GM18520 (cell line): ENCODE results near the gene CCDC184.
"Not testable (repeated sequence)": the region's sequence is repeated elsewhere in the genome, so short reads cannot be mapped to it uniquely, and the experiment has no call there.

Experiments
- ATAC-seq: cut with Tn5 transposase; IDR thresholded peaks from one replicate; pipeline ENCODE4 v1.9.1; 2021; ENCODE audit not compliant: unreplicated experiment

Gene CCDC184

GRCh38 chr12:48201516-48201915, 18.1 kb downstream of the CCDC184 start:
- no peak for ATAC-seq

DNA sequence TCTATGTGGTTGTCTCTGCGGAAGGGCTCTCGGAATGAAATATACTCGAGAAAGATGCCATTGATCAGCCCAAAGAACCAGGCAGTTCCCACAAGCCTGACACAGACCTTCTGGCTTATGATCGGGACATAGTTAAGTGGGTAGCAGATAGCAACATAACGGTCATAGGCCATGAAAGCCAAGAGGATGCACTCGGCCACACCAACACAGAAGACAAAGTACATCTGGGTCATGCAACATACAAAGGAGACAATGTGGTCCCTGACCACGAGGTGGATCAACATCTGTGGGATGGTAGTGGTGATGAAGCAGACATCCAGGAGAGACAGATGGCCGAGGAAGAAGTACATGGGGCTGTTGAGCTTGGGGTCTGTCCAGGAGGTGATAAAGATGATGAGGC, 19.3 kb downstream of the CCDC184 start:
- ATAC-seq = no peak

GRCh38 chr12:48203192-48203591, 19.7 kb downstream of the CCDC184 start, which contains the start of gene OR10AD1:
Gene OR10AD1, minus strand, starts transcription at chr12:48203292. Its CDS starts 0 bp downstream, at chr12:48203292.
- ATAC-seq = no peak

DNA sequence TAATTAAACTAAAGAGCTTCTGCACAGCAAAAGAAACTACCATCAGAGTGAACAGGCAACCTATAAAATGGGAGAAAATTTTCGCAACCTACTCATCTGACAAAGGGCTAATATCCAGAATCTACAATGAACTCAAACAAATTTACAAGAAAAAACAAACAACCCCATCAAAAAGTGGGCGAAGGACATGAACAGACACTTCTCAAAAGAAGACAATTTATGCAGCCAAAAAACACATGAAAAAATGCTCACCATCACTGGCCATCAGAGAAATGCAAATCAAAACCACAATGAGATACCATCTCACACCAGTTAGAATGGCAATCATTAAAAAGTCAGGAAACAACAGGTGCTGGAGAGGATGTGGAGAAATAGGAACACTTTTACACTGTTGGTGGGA, 26.1 kb downstream of the CCDC184 start:
- not testable (repeated sequence) for ATAC-seq

DNA sequence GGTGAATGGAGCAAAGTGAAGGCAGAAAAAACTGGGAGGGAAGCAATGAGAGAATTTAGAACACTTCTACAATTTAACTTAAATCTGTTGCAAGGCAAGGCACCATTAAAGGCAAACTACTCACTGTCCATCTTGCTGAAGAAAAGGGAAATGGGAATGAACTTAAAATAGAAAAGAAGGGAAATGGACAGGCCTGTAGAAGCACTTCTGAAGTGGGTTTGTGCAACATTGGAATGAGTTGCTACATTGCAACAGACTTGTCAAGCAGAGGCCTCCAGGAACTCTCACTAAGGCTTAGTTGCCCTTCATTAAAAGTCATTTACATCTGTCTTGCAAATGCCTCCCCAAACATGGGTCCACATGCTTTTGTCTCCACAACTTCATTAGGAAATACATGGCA, 33.3 kb downstream of the CCDC184 start:
- no peak for ATAC-seq

DNA sequence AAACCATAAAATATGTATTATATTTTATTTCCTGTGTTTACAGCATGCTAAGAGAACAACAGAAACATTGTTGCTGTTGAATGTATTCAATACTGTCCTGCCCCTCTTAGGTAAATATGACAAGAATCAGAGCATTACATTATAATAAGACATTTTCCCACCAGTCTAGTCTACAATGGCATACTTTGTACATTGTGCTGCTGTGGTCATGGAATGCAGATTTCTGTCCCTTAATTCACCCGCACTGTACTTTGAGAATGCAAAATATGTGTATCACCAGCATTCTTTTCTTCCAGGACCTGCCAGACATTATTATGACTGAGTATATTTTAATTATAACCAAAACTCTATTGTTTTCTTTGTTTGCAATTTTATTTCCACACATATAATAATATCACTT, 36.2 kb downstream of the CCDC184 start:
- ATAC-seq = no peak

DNA sequence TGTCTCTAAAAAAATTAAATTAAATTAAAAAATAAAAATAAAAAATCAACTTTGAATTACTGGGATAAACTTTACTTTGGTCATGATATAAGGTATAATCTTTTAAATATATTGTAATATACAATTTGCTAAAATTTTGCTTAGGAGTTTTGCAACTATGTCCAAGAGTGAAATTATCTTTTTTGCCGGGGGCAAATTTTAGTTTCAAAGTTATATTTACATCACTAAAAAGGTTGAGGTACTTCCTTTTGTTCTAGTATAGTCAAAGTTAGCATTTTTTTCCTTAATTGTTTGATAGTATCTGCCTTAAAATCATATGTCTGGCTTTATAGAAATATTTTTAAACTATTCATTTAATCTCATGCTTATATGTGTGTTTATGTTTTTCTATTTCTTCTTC, 37.3 kb downstream of the CCDC184 start:
- ATAC-seq = no peak

DNA sequence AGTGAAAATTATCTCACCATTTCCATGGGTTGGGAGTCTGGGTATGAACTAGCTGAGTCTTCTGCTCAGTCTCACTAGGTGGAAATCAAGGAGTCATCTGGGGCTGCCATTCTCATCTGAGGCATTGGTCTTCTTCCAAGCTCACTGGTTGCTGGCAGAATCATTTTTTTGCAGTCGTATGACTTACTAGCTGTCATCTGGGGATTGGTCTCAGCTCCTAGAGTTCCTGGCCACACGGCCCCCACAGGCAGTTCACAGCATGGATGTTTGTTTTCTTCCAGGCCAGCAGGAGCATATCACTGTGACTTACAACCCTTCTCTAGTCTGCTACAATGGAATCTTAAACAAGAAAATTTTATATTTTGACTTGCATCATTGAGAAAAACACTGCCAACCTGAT, 38.2 kb downstream of the CCDC184 start:
- ATAC-seq = no peak

GRCh38 chr12:48224533-48224932, 41.1 kb downstream of the CCDC184 start:
- not testable (repeated sequence) for ATAC-seq

DNA sequence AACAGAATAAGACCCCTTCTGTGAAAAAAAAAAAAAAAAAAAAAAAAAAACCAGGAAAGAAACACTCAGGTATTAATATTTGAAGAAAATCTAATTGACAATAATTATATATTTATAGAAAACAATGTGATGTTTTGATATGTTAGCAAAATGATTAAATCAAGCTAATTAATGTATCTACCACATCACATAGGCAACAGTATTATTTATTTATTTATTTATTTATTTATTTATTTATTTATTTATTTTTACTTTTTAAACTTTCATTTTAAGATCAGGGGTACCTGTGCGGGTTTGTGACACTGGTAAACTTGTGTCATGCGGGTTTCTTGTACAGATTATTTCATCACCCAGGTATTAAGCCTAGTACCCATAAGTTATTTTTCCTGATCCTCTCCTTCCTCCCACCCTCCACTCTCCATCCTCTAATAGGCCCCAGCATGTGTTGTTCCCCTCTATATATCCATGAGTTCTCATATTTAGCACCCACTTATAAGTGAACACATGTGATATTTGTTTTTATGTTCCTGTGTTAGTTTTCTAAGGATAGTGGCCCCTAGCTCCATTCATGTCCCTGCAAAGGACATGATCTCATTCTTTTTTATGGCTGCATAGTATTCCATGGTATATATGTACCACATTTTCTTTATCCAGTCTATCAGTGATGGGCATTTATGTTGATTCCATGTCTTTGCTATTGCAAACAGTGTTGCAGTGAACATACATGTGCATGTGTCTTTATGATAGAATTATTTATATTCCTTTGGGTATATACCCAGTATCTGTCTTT, 47.9 kb downstream of the CCDC184 start:
- ATAC-seq = not testable (repeated sequence)
